Measurements from ENCODE around the gene APLN.

- TF ChIP-seq CTCF (IDR thresholded peaks at IDR 0.05) (no peak), POLR2A (IDR thresholded peaks at IDR 0.05) (no peak)
These were observed 41.9 kb upstream of the APLN start for GRCh38 chrX:129696463-129697155.
